ENCODE data around the gene DNPH1. TPM values are rescaled to one million over a fixed set of nuclear protein-coding genes. Genes with fewer than 3 reads are reported as not detected.

The DNPH1 gene
- total and polyA plus RNA-seq, 9 of the 15 experiments (the other 6 are each of a cell fraction or from before 2014, with no cell fraction given) = 7.3 to 300 (median 68.7) TPM

DNA sequence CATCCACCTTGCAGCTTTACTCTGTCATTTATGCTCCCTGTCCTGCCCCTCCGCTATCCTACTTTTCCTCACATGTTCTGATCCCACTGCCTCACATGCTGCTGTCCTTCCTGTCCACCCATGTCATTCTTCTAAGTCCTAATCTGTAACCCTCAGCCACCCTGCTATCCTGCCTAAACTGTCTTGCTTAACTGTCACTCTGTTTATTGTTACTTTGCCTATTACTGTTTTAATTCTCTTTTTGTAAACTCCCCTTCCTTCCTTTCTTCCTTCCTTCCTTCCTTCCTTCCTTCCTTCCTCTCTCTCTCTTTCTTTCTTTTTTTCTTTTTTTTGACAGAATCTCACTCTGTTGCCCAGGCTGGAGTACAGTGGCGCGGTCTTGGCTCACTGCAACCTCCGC is 45.8 kb downstream of the DNPH1 start (continued):
- no peak for TF ChIP-seq ZNF586 (CRISPR knock-in tag; conservative IDR thresholded peaks at IDR 0.05)
- no peak for TF ChIP-seq ZNF79 (CRISPR knock-in tag; IDR thresholded peaks at IDR 0.05; ENCODE audit: low read depth)
- no peak for TF ChIP-seq CBX1 (IDR thresholded peaks at IDR 0.05; ENCODE audit: low read depth)
- no peak for TF ChIP-seq RBM34 (IDR thresholded peaks at IDR 0.05; ENCODE audit: borderline replicate concordance, insufficient read depth, low read length)
- TF ChIP-seq U2AF2 (optimal IDR thresholded peaks at IDR 0.05; ENCODE audit: low read depth, low read length) = no peak
- TF ChIP-seq, protein P1, sequence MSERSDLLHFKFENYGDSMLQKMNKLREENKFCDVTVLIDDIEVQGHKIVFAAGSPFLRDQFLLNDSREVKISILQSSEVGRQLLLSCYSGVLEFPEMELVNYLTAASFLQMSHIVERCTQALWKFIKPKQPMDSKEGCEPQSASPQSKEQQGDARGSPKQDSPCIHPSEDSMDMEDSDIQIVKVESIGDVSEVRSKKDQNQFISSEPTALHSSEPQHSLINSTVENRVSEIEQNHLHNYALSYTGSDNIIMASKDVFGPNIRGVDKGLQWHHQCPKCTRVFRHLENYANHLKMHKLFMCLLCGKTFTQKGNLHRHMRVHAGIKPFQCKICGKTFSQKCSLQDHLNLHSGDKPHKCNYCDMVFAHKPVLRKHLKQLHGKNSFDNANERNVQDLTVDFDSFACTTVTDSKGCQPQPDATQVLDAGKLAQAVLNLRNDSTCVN (CRISPR knock-in tag; IDR thresholded peaks at IDR 0.05) = peak; percentile 58; the same call in 1 of the 2 replicates
- TF ChIP-seq TAF9B (IDR thresholded peaks at IDR 0.05; ENCODE audit: partially characterized antibody) = no peak
- no peak for TF ChIP-seq ZNF644 (tag; IDR thresholded peaks at IDR 0.05; ENCODE audit: low read depth)
- no peak for TF ChIP-seq RAD51 (IDR thresholded peaks at IDR 0.05; ENCODE audit: borderline replicate concordance, low read depth)
- no peak for TF ChIP-seq NEUROD1 (IDR thresholded peaks at IDR 0.05; ENCODE audit: borderline replicate concordance, low read depth, low read length, partially characterized antibody)
- peak; percentile 55 for TF ChIP-seq ASH1L (IDR thresholded peaks at IDR 0.05; ENCODE audit: borderline replicate concordance, low read depth, partially characterized antibody)
- no peak for TF ChIP-seq HCFC1 (IDR thresholded peaks at IDR 0.05; ENCODE audit: low read depth, low read length)
- TF ChIP-seq SOX6 (IDR thresholded peaks at IDR 0.05) = 0 out of 2 replicates have a peak, but pooled peaks have one; percentile 16
- TF ChIP-seq, protein P2, sequence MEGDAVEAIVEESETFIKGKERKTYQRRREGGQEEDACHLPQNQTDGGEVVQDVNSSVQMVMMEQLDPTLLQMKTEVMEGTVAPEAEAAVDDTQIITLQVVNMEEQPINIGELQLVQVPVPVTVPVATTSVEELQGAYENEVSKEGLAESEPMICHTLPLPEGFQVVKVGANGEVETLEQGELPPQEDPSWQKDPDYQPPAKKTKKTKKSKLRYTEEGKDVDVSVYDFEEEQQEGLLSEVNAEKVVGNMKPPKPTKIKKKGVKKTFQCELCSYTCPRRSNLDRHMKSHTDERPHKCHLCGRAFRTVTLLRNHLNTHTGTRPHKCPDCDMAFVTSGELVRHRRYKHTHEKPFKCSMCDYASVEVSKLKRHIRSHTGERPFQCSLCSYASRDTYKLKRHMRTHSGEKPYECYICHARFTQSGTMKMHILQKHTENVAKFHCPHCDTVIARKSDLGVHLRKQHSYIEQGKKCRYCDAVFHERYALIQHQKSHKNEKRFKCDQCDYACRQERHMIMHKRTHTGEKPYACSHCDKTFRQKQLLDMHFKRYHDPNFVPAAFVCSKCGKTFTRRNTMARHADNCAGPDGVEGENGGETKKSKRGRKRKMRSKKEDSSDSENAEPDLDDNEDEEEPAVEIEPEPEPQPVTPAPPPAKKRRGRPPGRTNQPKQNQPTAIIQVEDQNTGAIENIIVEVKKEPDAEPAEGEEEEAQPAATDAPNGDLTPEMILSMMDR (IDR thresholded peaks at IDR 0.05 in 2 of 3, conservative IDR thresholded peaks at IDR 0.05 in 1 of 3; ENCODE audit: insufficient read depth in 2 of 3, low read depth in 1 of 3, low read length in 3 of 3) = no peak
- no peak for TF ChIP-seq ETS2 (tag; IDR thresholded peaks at IDR 0.05; ENCODE audit: borderline replicate concordance, poor library complexity, severe bottlenecking)
- TF ChIP-seq, protein P3, sequence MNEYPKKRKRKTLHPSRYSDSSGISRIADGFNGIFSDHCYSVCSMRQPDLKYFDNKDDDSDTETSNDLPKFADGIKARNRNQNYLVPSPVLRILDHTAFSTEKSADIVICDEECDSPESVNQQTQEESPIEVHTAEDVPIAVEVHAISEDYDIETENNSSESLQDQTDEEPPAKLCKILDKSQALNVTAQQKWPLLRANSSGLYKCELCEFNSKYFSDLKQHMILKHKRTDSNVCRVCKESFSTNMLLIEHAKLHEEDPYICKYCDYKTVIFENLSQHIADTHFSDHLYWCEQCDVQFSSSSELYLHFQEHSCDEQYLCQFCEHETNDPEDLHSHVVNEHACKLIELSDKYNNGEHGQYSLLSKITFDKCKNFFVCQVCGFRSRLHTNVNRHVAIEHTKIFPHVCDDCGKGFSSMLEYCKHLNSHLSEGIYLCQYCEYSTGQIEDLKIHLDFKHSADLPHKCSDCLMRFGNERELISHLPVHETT (CRISPR knock-in tag; conservative IDR thresholded peaks at IDR 0.05 in 1 of 2, IDR thresholded peaks at IDR 0.05 in 1 of 2) = no peak
- no peak; a peak in 1 of 4 replicates for TF ChIP-seq MCM7 (IDR thresholded peaks at IDR 0.05)
- no peak for TF ChIP-seq JUND (IDR thresholded peaks at IDR 0.05; ENCODE audit: borderline replicate concordance, low read depth, low read length)
- no peak for TF ChIP-seq JUND (tag; IDR thresholded peaks at IDR 0.05; ENCODE audit: borderline replicate concordance, low read depth, low read length)
- TF ChIP-seq POLR2B (IDR thresholded peaks at IDR 0.05; ENCODE audit: low read depth, partially characterized antibody) = no peak
- no peak for TF ChIP-seq NBN (IDR thresholded peaks at IDR 0.05; ENCODE audit: low read depth)
- 0 out of 2 replicates have a peak, but pooled peaks have one; percentile 44 for TF ChIP-seq BCOR (IDR thresholded peaks at IDR 0.05)
- TF ChIP-seq HNRNPUL1 (IDR thresholded peaks at IDR 0.05; ENCODE audit: low read length) = no peak
- 0 out of 2 replicates have a peak, but pooled peaks have one; percentile 59 for TF ChIP-seq MIER1 (IDR thresholded peaks at IDR 0.05; ENCODE audit: low read depth)
- peak; percentile 83 for TF ChIP-seq DPF2 (IDR thresholded peaks at IDR 0.05)
- TF ChIP-seq, protein P4, sequence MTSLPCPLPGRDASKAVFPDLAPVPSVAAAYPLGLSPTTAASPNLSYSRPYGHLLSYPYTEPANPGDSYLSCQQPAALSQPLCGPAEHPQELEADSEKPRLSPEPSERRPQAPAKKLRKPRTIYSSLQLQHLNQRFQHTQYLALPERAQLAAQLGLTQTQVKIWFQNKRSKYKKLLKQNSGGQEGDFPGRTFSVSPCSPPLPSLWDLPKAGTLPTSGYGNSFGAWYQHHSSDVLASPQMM (CRISPR knock-in tag; IDR thresholded peaks at IDR 0.05) = no peak
